ENCODE data around the gene UBE3C. TPM values are rescaled to one million over a fixed set of nuclear protein-coding genes. Genes with fewer than 3 reads are reported as not detected.

UBE3C gene
- total RNA-seq, 1 experiment from 2014 or later = 87.6 TPM

GRCh38 chr7:157234271-157234670 lies 95.5 kb downstream of the UBE3C start:
- Histone ChIP-seq H3K27ac (ENCODE audit: low read length) (no peak overlapping the region), H3K27me3 (ENCODE audit: control insufficient read depth, insufficient read depth, low read length) (no peaks in the 10 kb centered on the region), H3K4me3 (ENCODE audit: low read depth in 2 of 2, low read length in 2 of 2) (no peak overlapping the region), H3K9me3 (ENCODE audit: control insufficient read depth, insufficient read depth, low read depth, low read length) (no peaks in the 10 kb centered on the region), H3K4me1 (ENCODE audit: control insufficient read depth, insufficient read depth, low read length) (peaks cover 3% of the 10 kb centered on the region; the same call in 1 of the 2 replicates), H3K36me3 (ENCODE audit: control insufficient read depth, insufficient read depth, low read length) (peaks cover 11% of the 10 kb centered on the region)
- DNase-seq (ENCODE audit: low read depth, low spot score) (no peak), ATAC-seq (no peak)
- TF ChIP-seq REST (IDR thresholded peaks at IDR 0.05; ENCODE audit: insufficient read depth in 1 of 2, low read depth in 2 of 2, low read length in 1 of 2) = no peak
- no peak for TF ChIP-seq SIN3A (IDR thresholded peaks at IDR 0.05; ENCODE audit: borderline replicate concordance, insufficient read depth, low read depth, low read length)
- no peak for TF ChIP-seq TCF7L2 (IDR thresholded peaks at IDR 0.05; ENCODE audit: low read depth, low read length)
- no peak for TF ChIP-seq POLR2AphosphoS5 (IDR thresholded peaks at IDR 0.05; ENCODE audit: low read depth, low read length)
- no peak for TF ChIP-seq CTCF (IDR thresholded peaks at IDR 0.05)
- CTCF ChIA-PET = no interaction called here
- TSS peak; percentile 5 for BruUV-seq (replicated peaks)
- POLR2A ChIA-PET = no interaction called here
- intact Hi-C loops (cut with micrococcal nuclease; ENCODE audit: unreplicated experiment) = no loop called here
- in situ Hi-C loops (cut with HindIII; ENCODE audit: low pct_unique_long_range_greater_than_20kb, low sequenced_read_pairs) = no loop called here

- no peak for TF ChIP-seq POLR2AphosphoS5 (IDR thresholded peaks at IDR 0.05; ENCODE audit: low read depth, low read length)
- TF ChIP-seq REST (IDR thresholded peaks at IDR 0.05; ENCODE audit: insufficient read depth in 1 of 2, low read depth in 2 of 2, low read length in 1 of 2) = no peak
These were observed 96.9 kb downstream of the UBE3C start for GRCh38 chr7:157235357-157236333.

More at GRCh38 chr7:157235357-157236333, 96.9 kb downstream of the UBE3C start:
- Histone ChIP-seq H3K4me3 (ENCODE audit: low read depth in 2 of 2, low read length in 2 of 2) (no peak overlapping the region), H3K9me3 (ENCODE audit: control insufficient read depth, insufficient read depth, low read depth, low read length) (no peaks in the 10 kb centered on the region), H3K36me3 (ENCODE audit: control insufficient read depth, insufficient read depth, low read length) (peaks cover 11% of the 10 kb centered on the region), H3K4me1 (ENCODE audit: control insufficient read depth, insufficient read depth, low read length) (peaks cover 3% of the 10 kb centered on the region; the same call in 1 of the 2 replicates), H3K27me3 (ENCODE audit: control insufficient read depth, insufficient read depth, low read length) (no peaks in the 10 kb centered on the region), H3K27ac (ENCODE audit: low read length) (no peak overlapping the region)
- in situ Hi-C loops (cut with HindIII; ENCODE audit: low pct_unique_long_range_greater_than_20kb, low sequenced_read_pairs) = no loop called here
- TSS peak; percentile 17 for BruUV-seq (replicated peaks)
- intact Hi-C loops (cut with micrococcal nuclease; ENCODE audit: unreplicated experiment) = no loop called here
- ChIA-PET POLR2A (no interaction called here), CTCF (no interaction called here)
- ATAC-seq (no peak), DNase-seq (ENCODE audit: low read depth, low spot score) (no peak)

Data from Panc1 (cell line).